SK-N-SH (cell line): Measurements from ENCODE around the gene PDK4. TPM values are rescaled to one million over a fixed set of nuclear protein-coding genes. Genes with fewer than 3 reads are reported as not detected.

ENCODE experiments used
- CTCF ChIA-PET: fragments of 300-600, 350-600 bp; formaldehyde crosslinking; extraction: SDS; loops from one replicate; lab custom pipeline; 2021; lab: Yijun Ruan, JAX
- POLR2A ChIA-PET: fragments of 350-600 bp; sonication (Branson Sonifier 250); formaldehyde crosslinking; extraction: SDS; loops from one replicate; lab custom pipeline; 2020; ENCODE audit warnings: antibody characterized with exemption, inconsistent platforms; lab: Yijun Ruan, JAX
- DNase-seq: peaks from one replicate; pipeline ENCODE4 v3.0.0; 2012
- H2AFZ ChIP-seq: fragments of 200-600 bp; sonication (generic); 2 replicates; pipeline ENCODE4 v1.8.1; 2016; ENCODE audit warnings: antibody characterized with exemption, mild to moderate bottlenecking, low read depth
- H3F3A ChIP-seq: fragments of 200-600 bp; sonication (generic); replicated peaks from 2 replicates; pipeline ENCODE3; 2016; ENCODE audit warnings: antibody characterized with exemption, mild to moderate bottlenecking; ENCODE audit not compliant: insufficient read depth
- H3K27ac ChIP-seq, 2 experiments: fragments of 200-500 bp in 1 of 2; fragments of 200-600 bp in 1 of 2; sonication (Bioruptor generic) in 1 of 2; sonication (generic), shearing (Covaris generic) in 1 of 2; 2 replicates each; pipeline versions ENCODE4 v1.5.1 to v1.6.1; 2014 to 2016; ENCODE audit warnings: low read depth in 2 of 2, inconsistent platforms in 1 of 2, low read length in 1 of 2, mild to moderate bottlenecking in 1 of 2, mixed read lengths in 1 of 2
- H3K27me3 ChIP-seq: fragments of 200-600 bp; sonication (generic), shearing (Covaris generic); 2 replicates; pipeline ENCODE4 v1.6.1; 2016; ENCODE audit warnings: mixed run types; ENCODE audit not compliant: insufficient read depth
- H3K36me3 ChIP-seq, 2 experiments: fragments of 200-500 bp in 1 of 2; fragments of 200-600 bp in 1 of 2; sonication (Bioruptor generic) in 1 of 2; sonication (generic) in 1 of 2; replicated peaks in 1 of 2; 2 replicates each; pipeline versions ENCODE3 to v1.5.1; 2014 to 2016; ENCODE audit warnings: low read length in 1 of 2, mild to moderate bottlenecking in 1 of 2; ENCODE audit not compliant: insufficient read depth in 2 of 2, control insufficient read depth in 1 of 2
- H3K4me1 ChIP-seq, 2 experiments: fragments of 200-500 bp in 1 of 2; fragments of 200-600 bp in 1 of 2; sonication (Bioruptor generic) in 1 of 2; sonication (generic), shearing (Covaris generic) in 1 of 2; 2 replicates each; pipeline versions ENCODE4 v1.5.1 to v1.6.1; 2014 to 2016; ENCODE audit warnings: low read depth in 1 of 2, low read length in 1 of 2, mixed run types in 1 of 2; ENCODE audit not compliant: insufficient read depth in 2 of 2, control insufficient read depth in 1 of 2
- H3K4me2 ChIP-seq: fragments of 200-600 bp; sonication (generic), shearing (Covaris generic); 2 replicates; pipeline ENCODE4 v1.6.1; 2017; ENCODE audit warnings: mixed run types
- H3K4me3 ChIP-seq, 2 experiments: fragments of 200-500 bp in 1 of 2; fragments of 200-600 bp in 1 of 2; sonication (Bioruptor generic) in 1 of 2; sonication (generic), shearing (Covaris generic) in 1 of 2; 2 replicates each; pipeline versions ENCODE4 v1.5.1 to v1.8.1; 2014 to 2016; ENCODE audit warnings: low read depth in 2 of 2, inconsistent platforms in 1 of 2, low read length in 1 of 2, mild to moderate bottlenecking in 1 of 2, mixed read lengths in 1 of 2, moderate library complexity in 1 of 2
- H3K79me2 ChIP-seq: fragments of 200-600 bp; sonication (generic); 2 replicates; pipeline ENCODE4 v1.8.1; 2017; ENCODE audit warnings: mild to moderate bottlenecking; ENCODE audit not compliant: insufficient read depth
- H3K9ac ChIP-seq: fragments of 200-600 bp; sonication (generic); 2 replicates; pipeline ENCODE4 v1.6.1; 2017; ENCODE audit warnings: mixed run types
- H3K9me2 ChIP-seq: fragments of 200-600 bp; sonication (generic); 2 replicates; pipeline ENCODE4 v1.6.1; 2017; ENCODE audit warnings: mixed run types
- H3K9me3 ChIP-seq: fragments of 200-600 bp; sonication (generic); 2 replicates; pipeline ENCODE4 v1.6.1; 2017; ENCODE audit warnings: mixed run types, mild to moderate bottlenecking, moderate library complexity
- H4K20me1 ChIP-seq: fragments of 200-600 bp; sonication (generic); 2 replicates; pipeline ENCODE4 v1.6.1; 2017; ENCODE audit warnings: mild to moderate bottlenecking, mixed run types; ENCODE audit not compliant: insufficient read depth
- CHD2 ChIP-seq: fragments of 150-350 bp; IDR thresholded peaks from 2 replicates; pipeline ENCODE4 v1.6.1; 2018; ENCODE audit warnings: low read length; ENCODE audit not compliant: partially characterized antibody
- CTCF ChIP-seq: fragments of 200-600 bp; sonication (generic); IDR thresholded peaks from 2 replicates; pipeline ENCODE4 v1.6.1; 2017; ENCODE audit warnings: antibody characterized with exemption, mild to moderate bottlenecking, moderate library complexity
- FOSL2 ChIP-seq: IDR thresholded peaks from 2 replicates; pipeline ENCODE4 v1.4.0; 2012; ENCODE audit warnings: low read depth, mild to moderate bottlenecking, moderate library complexity, borderline replicate concordance
- FOXJ3 ChIP-seq: sonication (generic); formaldehyde crosslinking; IDR thresholded peaks from 2 replicates; pipeline ENCODE4 v1.5.1; 2020; ENCODE audit warnings: mild to moderate bottlenecking, missing genetic modification reagents
- GABPA ChIP-seq: IDR thresholded peaks from 2 replicates; pipeline ENCODE4 v1.4.0; 2012; ENCODE audit warnings: low read depth, mild to moderate bottlenecking
- IRF3 ChIP-seq: fragments of 150-350 bp; IDR thresholded peaks from 2 replicates; pipeline ENCODE4 v1.6.1; 2016; ENCODE audit warnings: mild to moderate bottlenecking, low read depth, low read length
- MAX ChIP-seq: IDR thresholded peaks from 2 replicates; pipeline ENCODE4 v1.4.0; 2012; ENCODE audit warnings: low read depth
- NFIC ChIP-seq: IDR thresholded peaks from 2 replicates; pipeline ENCODE4 v1.4.0; 2012; ENCODE audit warnings: borderline replicate concordance
- SMC3 ChIP-seq: IDR thresholded peaks from 2 replicates; pipeline ENCODE4 v1.6.1; 2012; ENCODE audit warnings: low read depth, low read length, improper control_type of control experiment
- USF2 ChIP-seq: fragments of 150-350 bp; IDR thresholded peaks from 2 replicates; pipeline ENCODE4 v1.6.1; 2017; ENCODE audit warnings: antibody characterized with exemption, low read length, low read depth, borderline replicate concordance
- WGBS: methylation state at CpG from one replicate; pipeline ENCODE4 v1.1.6; 2017; ENCODE audit warnings: low lambda C conversion rate; 5-methylcytosine and 5-hydroxymethylcytosine counted together
- polyA plus RNA-seq, 3 experiments: library from polyadenylated mRNA; depleted of rRNA; stranded (reverse); fragments of >200 nt; gene quantifications; 2 replicates each; pipeline ENCODE4 v1.2.3, GENCODE V29; 2012

Gene PDK4
- polyA plus RNA-seq, 1 of the 3 experiments (the other 2 are of a cell fraction): 0.13 TPM

- TF ChIP-seq SMC3 (no peak), USF2 (no peak), FOXJ3 (CRISPR knock-in tag) (no peak), FOSL2 (no peak)
These were observed 34.6 kb upstream of the PDK4 start (continued) for GRCh38 chr7:95630702-95631458.

GRCh38 chr7:95628831-95629439, 32.6 kb upstream of the PDK4 start:
- H3K27me3 ChIP-seq: no peaks in the 10 kb centered on the region; the same call in 1 of the 2 replicates
- no peak overlapping the region for H3K4me2 ChIP-seq
- no peak overlapping the region for H3K9ac ChIP-seq
- H4K20me1 ChIP-seq: no peaks in the 10 kb centered on the region
- no peak overlapping the region for H2AFZ ChIP-seq
- H3K9me2 ChIP-seq: no peaks in the 10 kb centered on the region
- no peaks in the 10 kb centered on the region for H3K36me3 ChIP-seq
- ChIA-PET POLR2A (no interaction called here), CTCF (interaction anchor here (0.6 kb wide), 1 partner anchor 11 kb away, joined by 3 read pairs; no protein-coding TSS in a partner anchor)
- no peaks in the 10 kb centered on the region for H3F3A ChIP-seq
- DNase-seq: no peak
- no peak overlapping the region for H3K27ac ChIP-seq
- H3K79me2 ChIP-seq: no peaks in the 10 kb centered on the region
- TF ChIP-seq IRF3 (no peak), FOSL2 (no peak), CHD2 (no peak), GABPA (no peak), NFIC (no peak), MAX (no peak), CTCF (no peak)
- no peak overlapping the region for H3K4me3 ChIP-seq
- H3K4me1 ChIP-seq: no peaks in the 10 kb centered on the region
- WGBS: 15% methylated on average over 5 of the region's 5 CpGs
- H3K9me3 ChIP-seq: no peaks in the 10 kb centered on the region
